Stimulated activated CD8-positive, alpha-beta memory T cell treated with anti-CD3 and anti-CD28 coated beads, Interleukin-4, amount 100 ng/mL, for 24 hours (primary cell): ENCODE data around the gene INTS3.
"Not testable (repeated sequence)": the region's sequence is repeated elsewhere in the genome, so short reads cannot be mapped to it uniquely, and the experiment has no call there.

Source experiments
- DNase-seq: peaks from one replicate; pipeline ENCODE4 v3.0.0-alpha.2; 2020; ENCODE audit warnings: low read depth

Gene INTS3

DNA sequence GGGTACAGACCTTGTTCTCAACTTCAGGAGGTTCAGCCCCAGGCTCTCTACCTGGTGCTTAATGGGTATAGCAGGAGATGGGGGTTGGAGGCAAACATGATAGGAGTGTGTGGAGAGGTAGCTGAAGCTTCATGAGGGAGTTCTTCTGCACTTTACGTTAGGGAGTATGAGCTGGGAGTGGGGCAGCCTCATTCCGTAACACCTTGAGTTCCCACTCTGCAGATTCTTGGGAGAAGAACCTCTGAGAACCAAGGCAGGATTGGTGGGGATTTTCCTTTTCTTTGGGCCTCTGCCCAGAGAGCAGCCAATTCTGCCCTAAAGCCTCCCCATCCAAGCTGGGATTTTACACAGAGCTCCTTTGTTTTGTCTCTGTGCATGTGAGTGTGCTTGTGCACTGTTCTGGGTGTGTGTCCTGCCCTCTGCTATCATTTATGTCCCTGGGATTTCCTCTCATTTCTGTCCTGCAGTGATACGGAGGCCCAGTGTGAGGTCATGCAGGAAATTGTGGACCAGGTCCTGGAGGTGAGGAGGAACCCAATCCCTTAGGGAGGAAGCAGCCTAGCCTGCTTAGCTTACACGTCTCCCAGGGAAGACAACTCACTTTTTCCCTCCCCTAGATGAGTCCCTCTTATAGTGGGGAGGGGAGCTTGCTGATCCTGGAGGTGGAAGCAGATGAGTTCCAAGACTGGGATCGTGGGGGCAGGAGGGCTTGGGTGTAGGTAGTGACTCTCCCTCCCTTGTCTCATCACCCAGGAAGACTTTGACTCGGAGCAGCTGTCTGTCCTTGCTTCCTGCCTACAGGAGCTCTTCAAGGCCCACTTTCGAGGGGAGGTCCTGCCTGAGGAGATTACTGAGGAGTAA is 35.7 kb downstream of the INTS3 start:
- DNase-seq = no peak

DNA sequence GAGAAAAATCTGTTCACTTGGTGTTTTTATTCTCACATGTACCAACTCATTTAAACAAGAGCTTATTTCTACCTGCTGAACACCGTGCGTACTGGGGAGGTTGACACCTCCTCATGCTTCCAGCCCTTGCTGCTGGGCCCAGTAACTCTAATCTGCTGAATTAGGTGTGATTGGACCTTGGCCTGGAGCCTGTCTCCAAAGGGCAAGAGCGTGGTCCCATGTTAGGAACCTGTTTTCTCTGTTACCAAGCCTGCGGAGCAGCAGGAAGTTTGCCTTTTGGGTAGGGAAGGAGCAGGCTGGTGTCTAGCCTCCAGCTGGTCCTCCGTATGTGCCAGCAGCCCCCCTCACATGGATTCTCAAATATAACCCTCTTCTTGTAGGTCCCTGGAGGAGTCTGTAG is 36.5 kb downstream of the INTS3 start:
- DNase-seq = no peak

DNA sequence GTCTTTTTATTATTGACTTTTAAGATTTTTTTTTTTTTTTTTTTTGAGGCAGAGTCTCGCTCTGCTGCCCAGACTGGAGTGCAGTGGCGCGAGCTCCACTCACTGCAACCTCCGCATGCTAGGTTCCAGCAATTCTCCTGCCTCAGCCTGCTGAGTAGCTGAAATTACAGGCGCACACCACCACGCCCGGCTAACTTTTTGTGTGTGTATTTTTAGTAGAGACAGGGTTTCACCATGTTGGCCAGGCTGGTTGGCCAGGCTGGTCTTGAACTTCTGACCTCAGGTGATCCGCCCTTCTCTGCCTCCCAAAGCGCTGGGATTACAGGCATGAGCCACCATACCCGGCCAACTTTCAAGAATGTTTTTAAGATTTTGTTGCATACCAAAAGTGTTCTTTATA is 38.8 kb downstream of the INTS3 start:
- DNase-seq = not testable (repeated sequence)

DNA sequence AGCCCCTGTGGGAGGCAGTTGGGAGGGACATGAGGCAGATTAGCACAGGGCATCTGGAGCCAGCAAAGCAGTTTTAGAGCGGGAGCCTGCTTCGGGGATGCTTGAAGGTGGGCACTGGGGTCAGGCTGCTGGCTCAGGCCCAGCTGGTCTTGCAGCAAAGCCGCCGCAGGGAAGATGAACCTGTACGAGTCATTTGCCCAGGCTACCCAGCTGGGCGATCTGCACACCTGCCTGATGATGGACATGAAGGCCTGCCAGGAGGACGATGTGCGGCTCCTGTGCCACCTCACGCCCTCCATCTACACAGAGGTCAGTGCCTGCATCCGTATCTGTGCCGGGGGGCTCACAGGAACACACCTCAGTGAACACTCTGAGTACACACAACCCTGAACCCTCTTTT is 39.7 kb downstream of the INTS3 start:
- no peak for DNase-seq

DNA sequence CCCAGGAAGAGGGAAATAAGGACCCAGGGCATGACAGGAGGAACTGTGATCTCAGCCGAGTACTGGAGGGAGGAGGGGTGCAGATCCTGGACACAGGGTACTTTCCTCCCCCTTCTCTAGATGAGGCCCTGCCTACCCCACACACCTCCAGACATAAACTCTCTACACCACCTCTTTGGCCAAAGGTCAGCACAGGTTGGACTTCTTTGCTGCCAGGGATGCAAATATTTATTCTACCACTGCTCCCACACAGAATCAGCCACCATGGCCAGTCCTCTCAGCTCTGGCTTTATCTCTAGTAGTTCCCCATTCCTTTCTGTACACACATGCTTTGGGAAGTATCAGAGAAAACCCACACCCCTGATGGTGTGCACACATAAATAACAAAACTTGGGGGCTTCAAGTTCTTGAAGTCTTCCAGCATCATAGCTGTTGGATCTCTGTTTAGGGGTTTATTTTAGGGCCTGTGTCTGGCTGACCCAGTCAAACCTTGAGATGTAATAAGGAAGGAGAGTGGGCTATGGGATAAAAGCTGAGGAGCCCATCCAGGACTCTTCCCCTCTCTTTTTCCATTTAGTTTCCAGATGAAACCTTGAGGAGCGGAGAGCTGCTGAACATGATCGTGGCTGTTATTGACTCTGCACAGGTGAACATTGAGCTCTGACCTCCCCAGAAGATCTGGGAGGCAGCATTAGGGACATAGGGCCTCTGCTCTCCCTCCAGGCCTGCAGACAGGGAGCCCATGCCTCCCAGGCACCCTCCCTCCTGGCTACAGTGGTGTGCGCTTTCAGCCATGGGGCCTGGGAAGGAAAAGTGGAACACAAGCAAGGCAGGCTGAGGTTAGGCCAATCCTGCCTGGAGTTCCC is 40.7 kb downstream of the INTS3 start:
- no peak for DNase-seq

DNA sequence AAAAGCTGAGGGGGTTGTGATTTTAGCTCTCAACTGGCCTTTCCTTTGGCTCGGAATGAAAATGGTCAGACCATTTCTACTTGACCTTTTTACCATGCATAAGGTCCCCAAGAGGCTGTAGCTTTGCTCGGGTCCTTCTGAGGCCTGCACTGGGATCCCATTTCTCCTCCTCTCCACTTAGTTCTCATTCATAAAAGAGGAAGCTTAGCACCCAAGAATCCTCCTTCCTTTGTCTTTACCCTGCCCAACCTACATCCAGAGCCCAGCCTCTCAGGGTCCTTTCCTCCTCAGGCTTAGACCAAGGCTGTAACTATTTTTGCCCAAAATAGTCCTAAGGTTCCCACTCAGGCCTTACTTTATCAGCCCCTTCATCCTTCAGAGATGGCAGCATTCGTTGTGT is 41.4 kb downstream of the INTS3 start:
- DNase-seq = no peak

DNA sequence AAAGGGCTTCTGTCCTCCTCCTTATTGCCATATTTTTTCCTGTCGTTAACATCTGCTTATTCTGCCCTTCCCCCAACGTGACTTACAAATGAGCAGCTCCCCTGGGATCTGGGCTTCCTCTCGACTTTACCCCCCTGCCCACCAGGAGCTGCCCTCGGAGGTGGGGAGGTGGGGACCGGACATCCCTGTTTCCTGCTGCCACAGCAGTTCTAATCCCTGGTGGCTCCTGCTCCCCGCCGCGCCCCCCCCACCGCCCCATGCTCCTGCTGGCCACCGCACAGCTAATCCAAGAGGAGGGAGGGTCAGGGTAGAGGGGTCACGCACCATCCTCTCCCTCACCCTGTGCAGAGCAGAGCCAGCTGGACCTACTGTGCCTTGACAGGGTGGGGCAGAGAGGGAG is 42.9 kb downstream of the INTS3 start:
- no peak for DNase-seq

DNA sequence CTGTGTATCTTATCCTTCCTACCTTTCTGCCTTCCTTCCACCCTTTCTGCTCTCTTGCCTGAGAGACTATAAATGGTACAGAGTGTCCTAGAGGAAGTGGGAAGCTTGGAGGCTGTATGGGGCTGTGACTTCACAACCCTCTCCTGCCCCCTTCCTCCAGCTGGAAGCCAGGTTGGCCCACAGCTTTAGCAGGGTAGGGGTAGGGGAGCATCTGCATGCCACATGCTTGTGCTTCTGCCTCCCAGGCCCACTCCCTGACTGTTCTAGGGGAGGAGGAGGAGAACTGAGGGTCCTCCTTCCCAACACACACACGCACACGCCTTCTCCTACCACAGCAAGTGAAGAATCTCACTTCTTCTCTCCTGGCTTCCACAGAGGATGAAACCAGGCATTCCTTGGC is 43.4 kb downstream of the INTS3 start:
- DNase-seq = no peak

DNA sequence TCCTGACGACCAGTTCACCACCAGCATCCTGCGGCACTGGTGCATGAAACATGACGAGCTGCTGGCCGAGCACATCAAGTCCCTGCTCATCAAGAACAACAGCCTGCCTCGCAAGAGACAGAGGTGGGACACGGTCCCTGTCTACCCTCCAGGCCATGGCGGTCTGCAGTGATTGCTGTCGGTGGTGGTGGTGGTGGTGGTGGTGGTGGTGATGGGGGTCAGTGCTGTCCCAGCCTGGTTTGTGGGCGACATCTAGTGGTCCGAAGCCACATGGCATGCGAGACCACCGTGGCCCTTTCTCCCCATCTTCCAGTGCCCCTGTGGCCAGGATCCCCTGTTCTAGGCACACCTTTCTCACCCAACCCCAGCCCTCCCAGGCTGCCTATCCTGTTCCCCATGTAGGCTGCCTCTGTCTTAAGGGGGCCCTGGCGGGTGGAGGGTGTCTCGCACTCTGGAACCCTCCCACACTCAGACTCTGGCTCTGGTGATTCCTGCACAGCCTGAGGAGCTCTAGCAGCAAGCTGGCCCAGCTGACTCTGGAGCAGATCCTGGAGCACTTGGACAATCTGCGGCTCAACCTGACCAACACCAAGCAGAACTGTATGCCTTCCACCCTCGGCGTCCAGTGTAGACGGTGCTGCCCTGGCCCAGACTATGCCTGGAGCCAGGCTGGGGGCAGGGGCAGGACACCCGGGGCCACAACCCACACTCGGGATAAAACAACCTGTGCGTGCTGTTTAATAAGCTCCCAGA is 44.2 kb downstream of the INTS3 start:
- no peak for DNase-seq

DNA sequence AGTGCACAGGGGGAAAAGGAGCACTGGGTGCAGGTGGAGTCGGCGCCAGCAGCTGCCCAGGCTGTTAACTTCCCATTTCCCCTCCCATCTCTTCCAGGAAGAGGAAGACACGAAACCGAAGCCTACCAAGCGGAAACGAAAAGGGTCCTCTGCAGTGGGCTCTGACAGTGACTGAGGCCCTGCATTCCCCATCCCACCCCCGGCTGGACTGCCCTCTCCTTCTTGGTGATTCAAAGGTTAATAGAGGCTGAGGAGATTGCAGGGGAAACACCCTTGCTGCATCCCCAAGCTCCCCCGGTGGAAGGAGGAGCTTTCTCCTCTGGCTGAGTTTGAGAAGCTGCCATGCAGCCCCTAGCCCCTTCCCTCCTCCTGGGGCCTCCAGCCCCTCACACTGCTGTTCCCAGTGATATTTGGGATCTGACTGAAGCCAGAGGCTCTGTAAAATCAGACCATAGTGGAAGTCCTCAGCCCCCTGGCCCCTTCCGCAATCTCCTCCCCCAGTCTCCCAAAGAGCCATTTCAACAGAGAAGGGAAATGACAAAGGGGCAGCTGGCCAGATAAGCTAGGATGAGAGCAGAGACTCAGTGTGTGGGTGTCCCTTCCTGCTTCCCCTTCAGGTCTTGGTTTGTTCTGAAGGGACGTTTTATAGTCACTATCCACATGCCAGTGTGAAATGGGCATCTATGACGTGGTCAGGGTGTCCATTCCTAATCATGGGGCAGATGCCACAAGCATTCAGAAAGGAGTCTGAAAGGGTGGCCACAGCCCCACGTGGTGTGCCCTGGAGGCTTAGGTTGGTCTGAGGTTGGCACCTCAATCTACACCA is 45.5 kb downstream of the INTS3 start:
- no peak for DNase-seq

DNA sequence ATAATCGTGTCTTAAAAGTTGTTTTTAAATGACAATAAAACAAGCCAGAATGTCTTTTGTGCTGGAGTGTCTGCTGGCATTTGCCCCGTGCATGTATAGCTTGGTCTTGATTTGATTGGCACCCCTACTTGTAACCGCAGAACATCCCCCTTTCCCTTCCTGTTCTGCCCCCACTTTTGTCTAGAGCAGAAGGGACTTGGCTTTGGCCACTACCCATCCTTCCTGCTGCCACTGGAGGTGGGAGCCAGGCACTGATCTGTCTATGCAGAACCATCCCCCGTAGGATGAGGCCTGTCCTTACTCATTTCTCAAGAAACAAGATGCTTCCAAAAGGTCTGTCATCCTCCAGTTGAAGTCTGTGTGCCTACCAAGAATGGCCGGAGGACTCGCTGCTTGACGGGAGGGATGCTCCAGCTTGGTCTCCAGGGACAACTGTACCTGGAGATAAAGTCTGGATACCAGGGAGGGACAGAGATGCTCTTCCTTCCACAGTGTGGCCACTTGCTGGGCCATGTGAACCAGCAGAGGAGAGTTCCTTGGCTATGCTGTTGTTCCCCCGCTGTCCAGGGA is 46.3 kb downstream of the INTS3 start:
- no peak for DNase-seq

DNA sequence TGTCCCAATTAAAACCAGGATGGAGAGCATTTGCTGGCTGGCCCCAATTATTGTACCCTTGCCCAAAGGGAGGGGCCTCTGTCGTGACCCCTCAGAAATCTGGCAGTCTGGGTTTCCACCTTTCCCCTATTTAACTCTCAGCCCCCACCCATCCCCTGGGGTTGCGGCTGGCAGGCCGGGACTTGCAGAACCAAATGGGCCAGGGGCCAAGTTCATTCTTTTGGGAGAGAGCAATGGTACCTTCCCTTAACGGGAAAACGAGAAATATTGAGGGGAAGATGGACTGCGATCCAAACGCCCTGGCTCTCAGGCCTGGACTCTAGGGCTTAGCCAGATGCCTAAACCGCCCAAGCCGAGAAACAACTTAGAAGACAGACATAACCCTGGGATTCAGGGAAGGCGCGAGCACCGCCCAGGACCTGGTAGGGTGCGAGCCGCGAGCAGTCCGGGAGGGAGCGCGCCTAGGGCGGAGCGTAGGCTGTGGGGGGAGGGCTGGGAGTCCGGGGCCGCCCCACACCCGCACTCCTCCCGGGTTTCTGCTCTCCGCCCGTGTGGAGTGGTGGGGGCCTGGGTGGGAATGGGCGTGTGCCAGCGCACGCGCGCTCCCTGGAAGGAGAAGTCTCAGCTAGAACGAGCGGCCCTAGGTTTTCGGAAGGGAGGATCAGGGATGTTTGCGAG is 47.1 kb downstream of the INTS3 start, which contains the start of gene SLC27A3:
TSS of gene SLC27A3 (plus strand) at position 628 of the 678 bp plus-strand sequence. CDS start 91 bp downstream, outside the sequence.
- DNase-seq = no peak

DNA sequence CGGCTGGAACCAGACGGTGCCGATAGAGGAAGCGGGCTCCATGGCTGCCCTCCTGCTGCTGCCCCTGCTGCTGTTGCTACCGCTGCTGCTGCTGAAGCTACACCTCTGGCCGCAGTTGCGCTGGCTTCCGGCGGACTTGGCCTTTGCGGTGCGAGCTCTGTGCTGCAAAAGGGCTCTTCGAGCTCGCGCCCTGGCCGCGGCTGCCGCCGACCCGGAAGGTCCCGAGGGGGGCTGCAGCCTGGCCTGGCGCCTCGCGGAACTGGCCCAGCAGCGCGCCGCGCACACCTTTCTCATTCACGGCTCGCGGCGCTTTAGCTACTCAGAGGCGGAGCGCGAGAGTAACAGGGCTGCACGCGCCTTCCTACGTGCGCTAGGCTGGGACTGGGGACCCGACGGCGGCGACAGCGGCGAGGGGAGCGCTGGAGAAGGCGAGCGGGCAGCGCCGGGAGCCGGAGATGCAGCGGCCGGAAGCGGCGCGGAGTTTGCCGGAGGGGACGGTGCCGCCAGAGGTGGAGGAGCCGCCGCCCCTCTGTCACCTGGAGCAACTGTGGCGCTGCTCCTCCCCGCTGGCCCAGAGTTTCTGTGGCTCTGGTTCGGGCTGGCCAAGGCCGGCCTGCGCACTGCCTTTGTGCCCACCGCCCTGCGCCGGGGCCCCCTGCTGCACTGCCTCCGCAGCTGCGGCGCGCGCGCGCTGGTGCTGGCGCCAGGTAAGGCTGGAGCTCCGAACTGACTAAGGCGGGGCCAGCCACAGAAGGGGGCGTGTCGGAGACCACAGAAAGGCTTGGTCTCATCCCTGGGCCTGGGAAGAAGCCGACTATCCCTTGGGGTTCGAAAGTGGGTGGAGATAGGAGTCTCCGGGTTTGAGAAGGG is 47.8 kb downstream of the INTS3 start:
- DNase-seq = peak; percentile 43

DNA sequence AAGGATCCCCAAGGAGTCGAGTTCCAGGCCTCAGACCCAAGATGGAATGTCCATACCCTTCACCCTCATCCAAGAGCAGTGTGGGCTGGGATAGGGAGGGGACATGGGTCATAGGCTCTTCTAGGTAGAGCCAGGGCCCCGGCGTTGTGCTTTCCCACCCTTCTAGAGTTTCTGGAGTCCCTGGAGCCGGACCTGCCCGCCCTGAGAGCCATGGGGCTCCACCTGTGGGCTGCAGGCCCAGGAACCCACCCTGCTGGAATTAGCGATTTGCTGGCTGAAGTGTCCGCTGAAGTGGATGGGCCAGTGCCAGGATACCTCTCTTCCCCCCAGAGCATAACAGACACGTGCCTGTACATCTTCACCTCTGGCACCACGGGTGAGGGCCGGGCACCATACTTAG is 48.5 kb downstream of the INTS3 start:
- no peak for DNase-seq

DNA sequence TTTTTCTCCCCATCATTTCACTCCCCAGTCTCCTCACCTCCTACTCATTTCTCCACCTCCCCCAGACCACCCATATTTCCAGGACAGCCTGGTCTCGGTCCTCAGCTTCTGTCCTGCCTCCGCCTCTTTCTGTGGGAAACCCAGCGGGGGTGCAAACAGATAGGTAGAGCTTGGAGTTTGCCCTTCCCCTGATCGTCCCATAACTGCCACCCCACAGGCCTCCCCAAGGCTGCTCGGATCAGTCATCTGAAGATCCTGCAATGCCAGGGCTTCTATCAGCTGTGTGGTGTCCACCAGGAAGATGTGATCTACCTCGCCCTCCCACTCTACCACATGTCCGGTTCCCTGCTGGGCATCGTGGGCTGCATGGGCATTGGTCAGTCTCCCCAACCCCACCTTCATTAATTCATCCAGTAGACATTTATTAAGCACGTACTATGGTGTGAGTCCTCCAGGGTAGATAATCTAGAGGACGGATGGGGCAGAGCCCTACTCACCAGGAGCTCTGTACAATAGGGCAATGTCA is 49.1 kb downstream of the INTS3 start:
- no peak for DNase-seq

DNA sequence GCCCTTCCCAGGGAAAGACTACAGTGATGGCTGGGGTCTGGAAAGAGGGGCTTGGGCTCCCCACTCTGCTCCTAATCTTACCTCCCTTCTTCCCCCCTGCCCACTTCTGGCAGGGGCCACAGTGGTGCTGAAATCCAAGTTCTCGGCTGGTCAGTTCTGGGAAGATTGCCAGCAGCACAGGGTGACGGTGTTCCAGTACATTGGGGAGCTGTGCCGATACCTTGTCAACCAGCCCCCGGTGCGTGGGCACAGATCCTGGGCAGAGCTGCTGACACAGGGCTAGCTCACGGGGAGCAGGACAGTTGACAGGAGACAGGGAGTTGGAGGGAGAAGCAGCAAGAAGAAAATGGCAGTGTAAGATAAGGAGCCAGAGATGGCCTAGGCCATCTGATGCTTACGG is 49.8 kb downstream of the INTS3 start:
- no peak for DNase-seq

DNA sequence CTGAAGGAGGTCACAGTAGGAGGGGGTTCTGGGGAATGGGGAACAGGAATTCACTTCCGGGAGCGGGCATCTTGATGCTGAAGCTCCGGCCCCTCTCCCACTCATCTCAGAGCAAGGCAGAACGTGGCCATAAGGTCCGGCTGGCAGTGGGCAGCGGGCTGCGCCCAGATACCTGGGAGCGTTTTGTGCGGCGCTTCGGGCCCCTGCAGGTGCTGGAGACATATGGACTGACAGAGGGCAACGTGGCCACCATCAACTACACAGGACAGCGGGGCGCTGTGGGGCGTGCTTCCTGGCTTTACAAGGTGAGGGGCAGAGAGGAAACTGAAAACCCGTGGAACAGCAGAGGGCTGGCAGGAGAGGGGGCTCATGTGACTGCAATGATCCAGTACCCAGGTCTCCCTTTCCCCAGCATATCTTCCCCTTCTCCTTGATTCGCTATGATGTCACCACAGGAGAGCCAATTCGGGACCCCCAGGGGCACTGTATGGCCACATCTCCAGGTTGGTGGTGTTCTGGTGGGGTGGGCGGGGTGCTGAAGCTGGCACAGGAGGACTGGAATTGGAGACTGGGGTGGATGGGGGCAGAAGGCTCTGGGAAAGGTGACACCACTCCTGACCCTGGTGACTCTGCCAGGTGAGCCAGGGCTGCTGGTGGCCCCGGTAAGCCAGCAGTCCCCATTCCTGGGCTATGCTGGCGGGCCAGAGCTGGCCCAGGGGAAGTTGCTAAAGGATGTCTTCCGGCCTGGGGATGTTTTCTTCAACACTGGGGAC is 50.4 kb downstream of the INTS3 start:
- DNase-seq = no peak

DNA sequence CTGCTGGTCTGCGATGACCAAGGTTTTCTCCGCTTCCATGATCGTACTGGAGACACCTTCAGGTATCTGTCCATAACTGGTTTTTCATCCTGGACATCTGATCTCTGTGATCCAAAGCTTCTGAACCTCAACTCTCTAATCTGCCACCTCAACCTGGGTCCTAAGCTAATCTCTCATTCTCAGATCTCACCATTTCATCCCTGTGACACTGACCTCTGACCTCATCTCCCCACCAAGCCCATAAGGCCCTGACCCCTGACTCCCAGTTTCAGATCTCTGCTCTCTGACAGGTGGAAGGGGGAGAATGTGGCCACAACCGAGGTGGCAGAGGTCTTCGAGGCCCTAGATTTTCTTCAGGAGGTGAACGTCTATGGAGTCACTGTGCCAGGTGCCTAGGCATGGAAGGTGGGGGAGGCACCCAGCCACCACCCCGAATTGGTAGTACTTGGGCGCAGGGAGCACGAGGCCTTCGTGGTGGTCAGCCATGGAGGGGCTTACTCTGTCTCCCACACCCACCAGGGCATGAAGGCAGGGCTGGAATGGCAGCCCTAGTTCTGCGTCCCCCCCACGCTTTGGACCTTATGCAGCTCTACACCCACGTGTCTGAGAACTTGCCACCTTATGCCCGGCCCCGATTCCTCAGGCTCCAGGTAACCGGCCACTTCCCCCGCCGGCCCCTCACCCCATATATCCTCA is 51.1 kb downstream of the INTS3 start:
- DNase-seq = no peak
